ENCODE data around the gene LMO3.

LMO3 gene

GRCh38 chr12:16606117-16606200, at the start of gene LMO3:
LMO3 (minus strand) TSS chr12:16606162; CDS start chr12:16600860, 5,302 bp downstream.
- FAIRE-seq = no peak

GRCh38 chr12:16636435-16637055, 30.6 kb upstream of the LMO3 start:
- FAIRE-seq = no peak

- FAIRE-seq = no peak
These were observed 28.8 kb upstream of the LMO3 start for GRCh38 chr12:16634786-16635185.

- FAIRE-seq = no peak
These were observed 21.0 kb upstream of the LMO3 start for GRCh38 chr12:16626991-16627390.

GRCh38 chr12:16622338-16622737, 16.4 kb upstream of the LMO3 start:
- no peak for FAIRE-seq

GRCh38 chr12:16619537-16619936, 13.6 kb upstream of the LMO3 start:
- no peak for FAIRE-seq

GRCh38 chr12:16618256-16618655, 12.3 kb upstream of the LMO3 start:
- FAIRE-seq = no peak

- no peak for FAIRE-seq
These were observed 7.2 kb upstream of the LMO3 start for GRCh38 chr12:16613199-16613598.

GRCh38 chr12:16612647-16613046, 6.7 kb upstream of the LMO3 start:
- no peak for FAIRE-seq

GRCh38 chr12:16611146-16611545, 5.2 kb upstream of the LMO3 start:
- no peak for FAIRE-seq

- no peak for FAIRE-seq
These were observed 4.8 kb upstream of the LMO3 start for GRCh38 chr12:16610743-16611142.

GRCh38 chr12:16610001-16610585, 4.1 kb upstream of the LMO3 start:
- FAIRE-seq = no peak

- no peak for FAIRE-seq
These were observed 3.1 kb upstream of the LMO3 start for GRCh38 chr12:16608946-16609539.

GRCh38 chr12:16607906-16608775, 2.2 kb upstream of the LMO3 start:
- no peak for FAIRE-seq

- FAIRE-seq = no peak
These were observed 1.0 kb upstream of the LMO3 start for GRCh38 chr12:16606991-16607390.

- no peak for FAIRE-seq
These were observed 363 bp upstream of the LMO3 start for GRCh38 chr12:16606201-16606849.

GRCh38 chr12:16605642-16606116, 283 bp downstream of the LMO3 start:
- FAIRE-seq = no peak

- no peak for FAIRE-seq
These were observed 1.2 kb downstream of the LMO3 start for GRCh38 chr12:16604596-16605252.

GRCh38 chr12:16603916-16604575, 1.9 kb downstream of the LMO3 start:
- FAIRE-seq = no peak

- no peak for FAIRE-seq
These were observed 2.6 kb downstream of the LMO3 start for GRCh38 chr12:16603260-16603915.

- FAIRE-seq = no peak
These were observed 3.5 kb downstream of the LMO3 start for GRCh38 chr12:16602412-16602811.

- FAIRE-seq = no peak
These were observed 5.4 kb downstream of the LMO3 start for GRCh38 chr12:16600525-16600924.

Data from colon (tissue), 2 donors.